NOMO-1 (cell line): ENCODE data around the gene KIF6.

Source experiments
- DNase-seq, 2 experiments: peaks; one replicate each; lab custom pipeline; 2025; ENCODE audit not compliant: unreplicated experiment in 2 of 2; lab: John Stamatoyannopoulos, UW

Gene KIF6

GRCh38 chr6:39453956-39454524 lies 271.2 kb downstream of the KIF6 start:
- DNase-seq, result no peak

DNA sequence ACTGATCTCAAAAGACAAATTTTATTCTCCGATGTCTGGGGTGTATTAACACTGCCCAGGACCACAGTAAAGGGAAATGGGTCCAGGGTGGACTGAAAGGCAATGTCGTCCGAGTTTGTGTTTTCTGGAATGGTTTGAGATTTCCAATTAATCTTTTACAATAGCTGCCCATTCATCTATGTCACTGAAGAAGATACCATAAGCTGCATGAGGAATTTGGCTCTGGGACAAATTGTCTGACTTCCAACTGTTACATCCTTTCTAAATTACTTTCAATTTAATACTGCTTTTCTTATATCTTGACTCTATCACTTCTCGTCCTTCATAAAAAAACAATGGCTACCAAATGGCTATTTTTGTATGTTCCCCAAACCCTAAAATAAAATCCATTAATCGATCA lies 272.0 kb downstream of the KIF6 start:
- DNase-seq, result no peak

- DNase-seq, result no peak
Observed at GRCh38 chr6:39452306-39453145, 272.7 kb downstream of the KIF6 start.

- DNase-seq, result no peak
Observed at GRCh38 chr6:39451831-39452230, 273.4 kb downstream of the KIF6 start.

DNA sequence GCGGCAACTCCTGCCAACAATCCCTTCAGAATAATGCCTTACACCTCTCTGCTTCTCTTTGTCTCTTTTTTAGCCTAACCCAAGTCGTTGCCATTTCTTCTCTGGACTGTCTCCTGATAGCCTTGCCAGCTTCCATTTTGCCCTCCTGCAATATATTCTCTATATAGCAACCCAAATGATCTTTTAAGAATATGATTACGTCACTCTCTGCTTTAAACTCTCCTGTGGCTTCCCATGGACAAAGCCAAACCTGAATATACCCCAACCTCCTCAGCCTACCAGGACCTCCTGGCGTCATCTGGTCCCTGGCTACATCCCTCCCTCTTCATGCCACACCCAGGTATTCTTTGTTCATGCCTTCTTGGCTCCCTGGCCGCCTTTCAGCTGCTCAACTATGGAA lies 276.2 kb downstream of the KIF6 start:
- DNase-seq, result no peak

- no peak for DNase-seq
Observed at GRCh38 chr6:39446909-39447308, 278.3 kb downstream of the KIF6 start.

GRCh38 chr6:39445667-39446066 lies 279.5 kb downstream of the KIF6 start:
- no peak for DNase-seq

- no peak for DNase-seq
Observed at GRCh38 chr6:39444479-39445019, 280.7 kb downstream of the KIF6 start.

GRCh38 chr6:39441986-39442385 lies 283.2 kb downstream of the KIF6 start:
- DNase-seq, result no peak

DNA sequence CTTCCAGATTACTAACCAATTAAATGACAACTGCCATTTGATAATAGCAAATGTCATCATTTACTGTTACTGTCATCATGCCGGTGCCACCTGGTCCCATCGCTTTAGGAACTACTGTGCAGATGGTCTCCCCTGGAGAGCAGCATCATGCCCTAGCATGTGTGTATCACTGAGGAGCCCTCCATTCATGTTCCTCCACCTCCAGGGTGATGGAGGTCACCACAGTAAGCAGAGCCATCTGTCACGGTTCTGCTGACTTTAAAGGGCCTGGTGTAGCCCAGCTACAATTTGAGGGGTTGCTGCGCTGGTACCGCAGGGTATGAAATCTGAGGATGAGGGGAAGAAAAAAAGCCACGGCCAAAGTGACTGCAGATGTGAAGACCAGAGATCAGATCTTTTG lies 283.9 kb downstream of the KIF6 start:
- no peak for DNase-seq

- DNase-seq, result no peak
Observed at GRCh38 chr6:39440039-39440426, 285.2 kb downstream of the KIF6 start.

DNA sequence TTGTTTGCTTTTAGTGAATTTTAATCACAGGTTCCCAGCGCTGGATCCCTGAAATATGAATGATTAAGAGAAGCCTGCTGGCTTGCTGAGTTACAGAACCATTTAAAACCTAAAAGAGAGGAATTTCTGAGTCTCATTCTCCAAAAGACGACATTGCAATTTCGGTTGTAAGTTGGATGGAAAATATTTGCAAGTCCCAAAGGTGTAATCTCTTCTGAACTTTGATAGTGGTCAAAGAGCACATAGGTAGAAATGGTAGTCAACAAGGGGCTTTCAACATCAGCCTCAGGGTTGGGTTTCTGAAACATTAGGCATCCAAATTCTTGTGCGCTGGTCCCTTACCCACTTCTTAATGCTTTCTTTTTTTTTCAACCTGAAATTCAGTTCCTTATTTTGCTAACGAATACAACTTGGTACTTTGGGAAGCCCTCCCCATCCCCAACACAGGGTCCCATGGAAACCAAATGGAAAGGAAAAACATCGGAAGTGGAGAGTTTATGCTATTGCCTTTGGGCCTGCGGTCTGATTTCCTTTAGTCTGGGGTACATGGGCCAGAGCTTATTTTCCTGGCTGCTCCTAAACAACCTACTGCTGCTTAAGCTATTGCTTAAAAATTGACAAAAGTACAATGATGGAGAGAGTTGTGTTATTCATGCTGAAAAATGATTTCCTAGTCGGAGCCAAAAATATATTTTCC lies 285.7 kb downstream of the KIF6 start:
- DNase-seq, result no peak

DNA sequence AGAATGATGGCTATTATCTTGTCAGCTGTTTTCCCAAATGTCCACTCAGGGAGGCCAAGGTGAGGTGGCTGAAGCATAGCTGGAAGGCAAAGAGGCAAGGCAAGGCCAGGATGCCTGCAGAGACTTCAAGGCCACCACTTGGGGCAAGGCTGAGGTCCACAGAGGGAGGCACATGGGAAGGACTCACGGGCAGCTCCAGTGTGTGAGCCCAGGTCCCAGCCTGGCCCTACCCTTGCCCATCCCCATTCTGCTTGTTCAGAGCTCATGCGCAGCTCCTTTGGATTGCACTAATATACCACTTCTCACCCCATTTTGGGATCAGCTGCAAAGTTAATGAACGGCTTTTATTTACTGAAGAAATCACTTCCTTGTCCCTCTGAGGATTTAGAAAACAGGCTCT lies 291.6 kb downstream of the KIF6 start:
- no peak for DNase-seq

GRCh38 chr6:39432330-39433025 lies 292.7 kb downstream of the KIF6 start:
- DNase-seq, result no peak

GRCh38 chr6:39430871-39431523 lies 294.2 kb downstream of the KIF6 start:
- DNase-seq, result no peak

- DNase-seq, result no peak
Observed at GRCh38 chr6:39430446-39430845, 294.8 kb downstream of the KIF6 start.

DNA sequence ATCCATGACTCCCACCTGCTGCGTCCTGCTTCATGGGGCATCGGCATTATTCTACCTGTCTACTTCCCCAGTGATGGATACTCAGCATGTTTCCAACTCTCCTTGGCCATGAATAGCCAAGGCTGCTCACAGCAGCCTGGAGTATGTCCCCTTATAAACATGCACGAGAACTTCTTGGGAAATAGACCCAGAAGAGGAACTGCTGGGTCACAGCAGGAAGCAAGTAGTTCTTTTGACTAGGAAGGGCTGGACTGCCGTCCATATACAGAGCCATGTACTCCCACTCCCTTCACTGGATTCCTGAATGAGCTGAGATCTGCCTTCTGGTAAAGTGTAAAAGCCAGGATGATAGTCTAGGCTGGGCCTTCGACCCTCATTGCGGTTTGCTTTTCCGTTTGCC lies 296.4 kb downstream of the KIF6 start:
- DNase-seq, result no peak

GRCh38 chr6:39428152-39428551 lies 297.1 kb downstream of the KIF6 start:
- no peak for DNase-seq

DNA sequence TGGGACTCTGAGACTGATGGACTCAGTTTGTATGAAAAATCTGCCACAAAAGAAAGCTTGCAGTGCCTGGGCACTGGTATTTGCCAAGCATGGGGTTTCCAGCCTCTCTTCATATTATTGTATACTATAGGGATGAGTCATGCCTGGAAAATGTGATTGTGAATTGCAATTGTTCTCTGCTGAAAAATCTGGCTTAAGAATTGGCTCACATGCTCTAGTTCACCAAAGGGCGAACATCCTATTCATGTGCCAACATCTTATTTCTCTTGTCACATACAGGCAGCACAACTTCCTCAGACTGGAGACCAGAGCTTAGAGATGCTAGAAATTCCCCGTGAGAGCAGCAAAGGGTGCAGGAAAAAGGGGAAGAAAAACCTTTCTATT lies 299.1 kb downstream of the KIF6 start:
- DNase-seq, result no peak

DNA sequence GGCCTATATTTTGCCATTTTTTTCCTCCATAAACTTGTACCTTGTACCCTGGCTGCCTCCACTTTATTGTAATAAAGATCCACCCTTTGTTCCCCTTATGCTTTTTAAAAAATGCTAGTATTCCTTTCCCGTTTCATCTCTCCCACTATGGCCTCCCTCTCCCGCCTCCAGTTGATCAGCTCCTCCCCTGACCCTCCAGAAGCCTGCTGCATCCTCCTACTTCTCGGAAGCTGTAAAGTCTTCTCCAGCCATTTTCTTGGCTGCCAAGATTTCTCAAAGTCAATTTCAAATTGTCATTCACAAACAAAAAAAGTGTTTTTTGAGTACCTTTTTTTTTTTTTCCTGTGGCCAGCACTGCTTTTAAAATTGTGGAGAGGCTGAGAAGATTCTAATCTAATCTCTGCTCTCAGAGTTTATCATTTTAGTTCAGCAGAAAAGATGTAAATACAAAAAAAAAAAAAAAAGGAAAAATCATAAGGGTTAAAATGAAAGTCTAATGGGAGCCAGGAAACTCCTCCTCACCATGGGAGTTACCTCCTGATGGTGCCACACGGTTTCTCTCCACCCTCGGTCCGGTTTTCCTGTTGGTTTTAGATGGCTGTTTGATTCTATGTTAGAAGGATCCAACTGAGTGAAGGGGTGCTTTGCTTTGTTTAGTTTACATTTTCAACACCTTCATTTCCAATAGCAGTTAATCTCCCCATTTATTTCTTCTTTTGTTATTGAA lies 299.7 kb downstream of the KIF6 start:
- DNase-seq, result no peak
